H1 (cell line): ENCODE measurements around the gene SCAMP4. TPM values are rescaled to one million over a fixed set of nuclear protein-coding genes. Genes with fewer than 3 reads are reported as not detected.

Experiments
- CHD1 ChIP-seq: IDR thresholded peaks from 2 replicates; pipeline ENCODE4 v1.6.1; 2012; ENCODE audit warnings: low read depth, low read length, improper control_type of control experiment
- CHD2 ChIP-seq: IDR thresholded peaks from 2 replicates; pipeline ENCODE4 v1.6.1; 2012; ENCODE audit warnings: low read length, improper control_type of control experiment
- CREB1 ChIP-seq: IDR thresholded peaks from 2 replicates; pipeline ENCODE4 v1.6.1; 2012; ENCODE audit warnings: inconsistent platforms
- FOSL1 ChIP-seq: IDR thresholded peaks from 2 replicates; pipeline ENCODE4 v1.6.1; 2011; ENCODE audit warnings: mild to moderate bottlenecking, low read depth, low read length, moderate library complexity; ENCODE audit not compliant: insufficient read depth
- JUND ChIP-seq: IDR thresholded peaks from 2 replicates; pipeline ENCODE4 v1.6.1; 2011; ENCODE audit warnings: mild to moderate bottlenecking, improper control_type of control experiment, low read length
- POLR2A ChIP-seq, 2 experiments: IDR thresholded peaks; 1 replicate in 1 of 2; 2 replicates in 1 of 2; pipeline ENCODE4 v1.6.1; 2011; ENCODE audit warnings: low read depth in 2 of 2, low read length in 2 of 2, mild to moderate bottlenecking in 2 of 2; ENCODE audit errors: control extremely low read depth in 1 of 2
- POU5F1 ChIP-seq: IDR thresholded peaks from 2 replicates; pipeline ENCODE4 v1.6.1; 2011; ENCODE audit warnings: low read depth, mild to moderate bottlenecking, low read length, moderate library complexity
- RAD21 ChIP-seq, 2 experiments: IDR thresholded peaks in 1 of 2; conservative IDR thresholded peaks in 1 of 2; 2 replicates each; pipeline ENCODE4 v1.6.1; 2011; ENCODE audit warnings: low read depth in 2 of 2, low read length in 2 of 2, improper control_type of control experiment in 1 of 2, inconsistent platforms in 1 of 2, mild to moderate bottlenecking in 1 of 2, moderate library complexity in 1 of 2
- YY1 ChIP-seq: IDR thresholded peaks from 2 replicates; pipeline ENCODE4 v1.6.1; 2011; ENCODE audit warnings: low read depth, mild to moderate bottlenecking, low read length
- polyA plus RNA-seq, 7 experiments: library from polyadenylated mRNA; depleted of rRNA in 3 of 7; stranded (reverse) in 5 of 7; unstranded in 2 of 7; fragments of >200 nt in 5 of 7; fragments of 200-250 nt in 2 of 7; gene quantifications; 1 replicate in 5 of 7; 2 replicates in 1 of 7; 4 replicates in 1 of 7; pipeline versions ENCODE4 v1.2.1 to v1.2.3, GENCODE V29; 2011 to 2013; ENCODE audit warnings: missing spikeins in 2 of 7, mixed read lengths in 2 of 7
- total RNA-seq: library from RNA; stranded (reverse); fragmentation: NEBNext Ultra II Directional; extraction: Animal tissue kit (Norgen Biotek cat#: 25700); gene quantifications from 2 replicates; pipeline ENCODE4 v1.2.1, GENCODE V29; 2021
- TF ChIP-seq, protein P1 (sequence below): fragments of 300-600 bp; sonication (generic); IDR thresholded peaks from 2 replicates; pipeline ENCODE4 v1.7.1; 2012; ENCODE audit warnings: low read length, moderate library complexity, mild to moderate bottlenecking, inconsistent platforms; ENCODE audit not compliant: insufficient replicate concordance
- TF ChIP-seq, protein P2 (sequence below): IDR thresholded peaks from 2 replicates; pipeline ENCODE4 v1.6.1; 2012; ENCODE audit warnings: inconsistent platforms

SCAMP4 gene
- total and polyA plus RNA-seq, 2 of the 8 experiments (the other 6 are each of a cell fraction or from before 2014, with no cell fraction given) = 17.1 to 61.4 TPM

DNA sequence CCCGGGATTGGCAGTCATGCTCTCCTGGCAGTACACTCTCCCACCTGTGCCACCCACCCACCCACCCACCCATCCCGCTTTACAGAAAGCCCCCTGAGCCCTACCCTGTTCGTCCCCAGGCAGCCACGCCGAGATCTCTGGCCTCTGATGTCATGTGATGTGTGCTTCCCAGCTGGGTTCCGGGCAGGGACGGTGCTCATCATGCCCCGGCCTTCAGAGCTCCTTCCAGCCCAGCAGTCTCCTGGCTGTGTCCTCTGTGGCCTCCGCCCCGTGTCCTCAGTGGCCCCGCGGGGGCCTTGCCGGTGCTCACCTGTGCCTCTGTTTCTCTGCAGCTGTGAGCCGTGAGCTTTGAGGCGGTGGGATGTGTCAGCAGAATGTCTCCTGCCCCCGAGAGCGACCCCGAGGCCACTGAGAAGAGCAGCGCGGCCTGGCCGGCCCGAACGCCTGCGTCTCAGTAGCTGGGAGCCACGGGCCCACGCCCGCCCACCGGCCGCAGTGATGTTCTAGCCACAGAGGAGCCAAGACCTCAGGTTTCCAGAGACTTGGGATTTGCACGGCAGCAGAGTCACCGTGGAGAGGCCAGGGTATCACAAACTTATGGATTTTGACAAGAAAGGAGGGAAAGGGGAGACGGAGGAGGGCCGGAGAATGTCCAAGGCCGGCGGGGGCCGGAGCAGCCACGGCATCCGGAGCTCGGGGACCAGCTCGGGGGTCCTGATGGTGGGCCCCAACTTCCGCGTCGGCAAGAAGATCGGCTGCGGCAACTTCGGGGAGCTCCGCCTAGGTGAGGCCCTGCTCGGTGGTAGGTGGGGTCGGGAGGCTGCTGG, 64.2 kb downstream of the SCAMP4 start (continued):
- TF ChIP-seq, protein P1, sequence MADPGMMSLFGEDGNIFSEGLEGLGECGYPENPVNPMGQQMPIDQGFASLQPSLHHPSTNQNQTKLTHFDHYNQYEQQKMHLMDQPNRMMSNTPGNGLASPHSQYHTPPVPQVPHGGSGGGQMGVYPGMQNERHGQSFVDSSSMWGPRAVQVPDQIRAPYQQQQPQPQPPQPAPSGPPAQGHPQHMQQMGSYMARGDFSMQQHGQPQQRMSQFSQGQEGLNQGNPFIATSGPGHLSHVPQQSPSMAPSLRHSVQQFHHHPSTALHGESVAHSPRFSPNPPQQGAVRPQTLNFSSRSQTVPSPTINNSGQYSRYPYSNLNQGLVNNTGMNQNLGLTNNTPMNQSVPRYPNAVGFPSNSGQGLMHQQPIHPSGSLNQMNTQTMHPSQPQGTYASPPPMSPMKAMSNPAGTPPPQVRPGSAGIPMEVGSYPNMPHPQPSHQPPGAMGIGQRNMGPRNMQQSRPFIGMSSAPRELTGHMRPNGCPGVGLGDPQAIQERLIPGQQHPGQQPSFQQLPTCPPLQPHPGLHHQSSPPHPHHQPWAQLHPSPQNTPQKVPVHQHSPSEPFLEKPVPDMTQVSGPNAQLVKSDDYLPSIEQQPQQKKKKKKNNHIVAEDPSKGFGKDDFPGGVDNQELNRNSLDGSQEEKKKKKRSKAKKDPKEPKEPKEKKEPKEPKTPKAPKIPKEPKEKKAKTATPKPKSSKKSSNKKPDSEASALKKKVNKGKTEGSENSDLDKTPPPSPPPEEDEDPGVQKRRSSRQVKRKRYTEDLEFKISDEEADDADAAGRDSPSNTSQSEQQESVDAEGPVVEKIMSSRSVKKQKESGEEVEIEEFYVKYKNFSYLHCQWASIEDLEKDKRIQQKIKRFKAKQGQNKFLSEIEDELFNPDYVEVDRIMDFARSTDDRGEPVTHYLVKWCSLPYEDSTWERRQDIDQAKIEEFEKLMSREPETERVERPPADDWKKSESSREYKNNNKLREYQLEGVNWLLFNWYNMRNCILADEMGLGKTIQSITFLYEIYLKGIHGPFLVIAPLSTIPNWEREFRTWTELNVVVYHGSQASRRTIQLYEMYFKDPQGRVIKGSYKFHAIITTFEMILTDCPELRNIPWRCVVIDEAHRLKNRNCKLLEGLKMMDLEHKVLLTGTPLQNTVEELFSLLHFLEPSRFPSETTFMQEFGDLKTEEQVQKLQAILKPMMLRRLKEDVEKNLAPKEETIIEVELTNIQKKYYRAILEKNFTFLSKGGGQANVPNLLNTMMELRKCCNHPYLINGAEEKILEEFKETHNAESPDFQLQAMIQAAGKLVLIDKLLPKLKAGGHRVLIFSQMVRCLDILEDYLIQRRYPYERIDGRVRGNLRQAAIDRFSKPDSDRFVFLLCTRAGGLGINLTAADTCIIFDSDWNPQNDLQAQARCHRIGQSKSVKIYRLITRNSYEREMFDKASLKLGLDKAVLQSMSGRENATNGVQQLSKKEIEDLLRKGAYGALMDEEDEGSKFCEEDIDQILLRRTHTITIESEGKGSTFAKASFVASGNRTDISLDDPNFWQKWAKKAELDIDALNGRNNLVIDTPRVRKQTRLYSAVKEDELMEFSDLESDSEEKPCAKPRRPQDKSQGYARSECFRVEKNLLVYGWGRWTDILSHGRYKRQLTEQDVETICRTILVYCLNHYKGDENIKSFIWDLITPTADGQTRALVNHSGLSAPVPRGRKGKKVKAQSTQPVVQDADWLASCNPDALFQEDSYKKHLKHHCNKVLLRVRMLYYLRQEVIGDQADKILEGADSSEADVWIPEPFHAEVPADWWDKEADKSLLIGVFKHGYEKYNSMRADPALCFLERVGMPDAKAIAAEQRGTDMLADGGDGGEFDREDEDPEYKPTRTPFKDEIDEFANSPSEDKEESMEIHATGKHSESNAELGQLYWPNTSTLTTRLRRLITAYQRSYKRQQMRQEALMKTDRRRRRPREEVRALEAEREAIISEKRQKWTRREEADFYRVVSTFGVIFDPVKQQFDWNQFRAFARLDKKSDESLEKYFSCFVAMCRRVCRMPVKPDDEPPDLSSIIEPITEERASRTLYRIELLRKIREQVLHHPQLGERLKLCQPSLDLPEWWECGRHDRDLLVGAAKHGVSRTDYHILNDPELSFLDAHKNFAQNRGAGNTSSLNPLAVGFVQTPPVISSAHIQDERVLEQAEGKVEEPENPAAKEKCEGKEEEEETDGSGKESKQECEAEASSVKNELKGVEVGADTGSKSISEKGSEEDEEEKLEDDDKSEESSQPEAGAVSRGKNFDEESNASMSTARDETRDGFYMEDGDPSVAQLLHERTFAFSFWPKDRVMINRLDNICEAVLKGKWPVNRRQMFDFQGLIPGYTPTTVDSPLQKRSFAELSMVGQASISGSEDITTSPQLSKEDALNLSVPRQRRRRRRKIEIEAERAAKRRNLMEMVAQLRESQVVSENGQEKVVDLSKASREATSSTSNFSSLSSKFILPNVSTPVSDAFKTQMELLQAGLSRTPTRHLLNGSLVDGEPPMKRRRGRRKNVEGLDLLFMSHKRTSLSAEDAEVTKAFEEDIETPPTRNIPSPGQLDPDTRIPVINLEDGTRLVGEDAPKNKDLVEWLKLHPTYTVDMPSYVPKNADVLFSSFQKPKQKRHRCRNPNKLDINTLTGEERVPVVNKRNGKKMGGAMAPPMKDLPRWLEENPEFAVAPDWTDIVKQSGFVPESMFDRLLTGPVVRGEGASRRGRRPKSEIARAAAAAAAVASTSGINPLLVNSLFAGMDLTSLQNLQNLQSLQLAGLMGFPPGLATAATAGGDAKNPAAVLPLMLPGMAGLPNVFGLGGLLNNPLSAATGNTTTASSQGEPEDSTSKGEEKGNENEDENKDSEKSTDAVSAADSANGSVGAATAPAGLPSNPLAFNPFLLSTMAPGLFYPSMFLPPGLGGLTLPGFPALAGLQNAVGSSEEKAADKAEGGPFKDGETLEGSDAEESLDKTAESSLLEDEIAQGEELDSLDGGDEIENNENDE = no peak
- TF ChIP-seq JUND (no peak), CREB1 (no peak), CHD1 (no peak), POU5F1 (no peak), FOSL1 (no peak), CHD2 (no peak), POLR2A (IDR thresholded peaks at IDR 0.05; ENCODE audit: control extremely low read depth in 1 of 2, low read depth in 2 of 2, low read length in 2 of 2) (no peak), RAD21 (IDR thresholded peaks at IDR 0.05 in 1 of 2, conservative IDR thresholded peaks at IDR 0.05 in 1 of 2; ENCODE audit: low read depth in 2 of 2, low read length in 2 of 2) (no peak), YY1 (no peak)
- TF ChIP-seq, protein P2, sequence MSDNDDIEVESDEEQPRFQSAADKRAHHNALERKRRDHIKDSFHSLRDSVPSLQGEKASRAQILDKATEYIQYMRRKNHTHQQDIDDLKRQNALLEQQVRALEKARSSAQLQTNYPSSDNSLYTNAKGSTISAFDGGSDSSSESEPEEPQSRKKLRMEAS = no peak
- TF ChIP-seq, all 59 proteins: peak for 0
